Natural killer cell (primary cell): Measurements from ENCODE around the gene KLHL22. TPM values are rescaled to one million over a fixed set of nuclear protein-coding genes. Genes with fewer than 3 reads are reported as not detected.

ENCODE experiments used
- ATAC-seq, 3 donors: fragments of 150-1000 bp in 2 of 3; fragments of 200-7000 bp in 1 of 3; cut with Tn5 transposase; 1 replicate in 1 of 3; 2 replicates in 2 of 3; pipeline ENCODE4 v1.10.0; 2021; ENCODE audit warnings: mild to moderate bottlenecking in 2 of 3, moderate library complexity in 2 of 3
- DNase-seq, 2 donors: peaks; one replicate each; pipeline versions ENCODE4 v3.0.0 to v3.0.0-alpha.2; 2013 to 2021; ENCODE audit warnings: mixed read lengths in 1 of 2
- H3K27ac ChIP-seq: one replicate; pipeline ENCODE4 v1.5.1; 2013; ENCODE audit warnings: mild to moderate bottlenecking, low read length
- H3K27me3 ChIP-seq: one replicate; pipeline ENCODE4 v1.6.1; 2013; ENCODE audit warnings: low read length; ENCODE audit not compliant: control insufficient read depth, insufficient read depth
- H3K36me3 ChIP-seq: one replicate; pipeline ENCODE4 v1.6.1; 2013; ENCODE audit warnings: low read length; ENCODE audit not compliant: control insufficient read depth, insufficient read depth
- H3K4me1 ChIP-seq: one replicate; pipeline ENCODE4 v1.6.1; 2013; ENCODE audit warnings: low read length; ENCODE audit not compliant: control insufficient read depth, insufficient read depth
- H3K4me3 ChIP-seq: one replicate; pipeline ENCODE4 v1.5.1; 2013; ENCODE audit warnings: low read length
- H3K9me3 ChIP-seq: one replicate; pipeline ENCODE4 v1.6.1; 2013; ENCODE audit warnings: low read length; ENCODE audit not compliant: control insufficient read depth, insufficient read depth
- H3K27ac Mint-ChIP-seq, 2 donors: one replicate each; pipeline ENCODE4 v1.8.0; 2022; ENCODE audit warnings: mild to moderate bottlenecking in 2 of 2, mixed read lengths in 2 of 2, moderate library complexity in 1 of 2
- H3K27me3 Mint-ChIP-seq, 2 donors: one replicate each; pipeline ENCODE4 v1.8.0; 2022; ENCODE audit warnings: low read depth in 2 of 2, mixed read lengths in 2 of 2
- H3K36me3 Mint-ChIP-seq: one replicate; pipeline ENCODE4 v1.8.0; 2022; ENCODE audit warnings: mixed read lengths
- H3K4me1 Mint-ChIP-seq, 2 donors: one replicate each; pipeline ENCODE4 v1.8.0; 2022; ENCODE audit warnings: mixed read lengths in 2 of 2
- H3K4me3 Mint-ChIP-seq: one replicate; pipeline ENCODE4 v1.8.0; 2022; ENCODE audit warnings: mild to moderate bottlenecking, moderate library complexity, mixed read lengths
- H3K9me3 Mint-ChIP-seq, 2 donors: one replicate each; pipeline ENCODE4 v1.8.0; 2022; ENCODE audit warnings: mixed read lengths in 2 of 2
- CTCF ChIP-seq: fragments of 200-600 bp; IDR thresholded peaks from one replicate; pipeline ENCODE4 v1.8.0; 2022; ENCODE audit warnings: antibody characterized with exemption
- WGBS: methylation state at CpG from one replicate; pipeline ENCODE4 v1.1.7; 2013; ENCODE audit warnings: missing lambda C conversion rate; ENCODE audit not compliant: insufficient coverage; 5-methylcytosine and 5-hydroxymethylcytosine counted together
- intact Hi-C: fragments of 100-400 bp; cut with micrococcal nuclease; formaldehyde crosslinking; loops from one replicate; pipeline ENCODE4 v1.14.2; 2022
- total RNA-seq, 4 donors: library from RNA; stranded (reverse); fragments of 120-200 nt in 1 of 4; gene quantifications; one replicate each; pipeline versions ENCODE4 v1.2.3 to v1.2.4, GENCODE V29; 2013 to 2022

Gene KLHL22
- total RNA-seq, 3 donors from 2014 or later (not counting 1 experiment from before 2014, with no cell fraction given), result 26.5 to 53.0 (median 31.0) TPM

- H3K27me3 Mint-ChIP-seq, result peaks cover 36 to 48% of the 10 kb centered on the region in 2 donors
- DNase-seq (no peak), ATAC-seq (no peak)
- Histone ChIP-seq H3K9me3 (no peaks in the 10 kb centered on the region), H3K27ac (no peak overlapping the region), H3K36me3 (no peaks in the 10 kb centered on the region), H3K4me3 (no peak overlapping the region), H3K4me1 (peaks cover 52% of the 10 kb centered on the region), H3K27me3 (peaks cover 49% of the 10 kb centered on the region)
- TF ChIP-seq CTCF, result no peak
- peaks cover 16 to 57% of the 10 kb centered on the region in 2 donors for H3K4me1 Mint-ChIP-seq
- intact Hi-C loops, result no loop called here
- WGBS, result 87% methylated on average over 4 of the region's 4 CpGs
- no peaks in the 10 kb centered on the region for H3K36me3 Mint-ChIP-seq
- no peaks in the 10 kb centered on the region for H3K9me3 Mint-ChIP-seq
- H3K27ac Mint-ChIP-seq, result no peak overlapping the region
- H3K4me3 Mint-ChIP-seq, result peak overlapping the region; percentile 78
Measured at GRCh38 chr22:20433686-20434241, 61.8 kb downstream of the KLHL22 start.

GRCh38 chr22:20433191-20433590 is 62.4 kb downstream of the KLHL22 start:
- Histone ChIP-seq H3K9me3 (no peaks in the 10 kb centered on the region), H3K4me3 (no peak overlapping the region), H3K4me1 (peaks cover 52% of the 10 kb centered on the region), H3K27ac (no peak overlapping the region), H3K27me3 (peaks cover 49% of the 10 kb centered on the region), H3K36me3 (no peaks in the 10 kb centered on the region)
- no peak for DNase-seq
- 96% methylated on average over 11 of the region's 11 CpGs for WGBS
- Mint-ChIP-seq H3K27me3 (peaks cover 36 to 44% of the 10 kb centered on the region in 2 donors), H3K4me3 (no peak overlapping the region), H3K4me1 (peaks cover 13 to 54% of the 10 kb centered on the region in 2 donors), H3K27ac (no peak overlapping the region), H3K9me3 (no peaks in the 10 kb centered on the region), H3K36me3 (no peaks in the 10 kb centered on the region)
- intact Hi-C loops, result no loop called here
- no peak for TF ChIP-seq CTCF
- ATAC-seq, result no peak

- no peaks in the 10 kb centered on the region for H3K36me3 ChIP-seq
- Mint-ChIP-seq H3K9me3 (no peaks in the 10 kb centered on the region), H3K4me3 (no peak overlapping the region), H3K36me3 (no peaks in the 10 kb centered on the region), H3K4me1 (peaks cover 10 to 50% of the 10 kb centered on the region in 2 donors), H3K27me3 (peaks cover 36 to 44% of the 10 kb centered on the region in 2 donors), H3K27ac (no peak overlapping the region)
- ATAC-seq (no peak), DNase-seq (no peak)
- H3K27ac ChIP-seq, result no peak overlapping the region
- H3K4me1 ChIP-seq, result peaks cover 45% of the 10 kb centered on the region
- no peak for TF ChIP-seq CTCF
- H3K9me3 ChIP-seq, result no peaks in the 10 kb centered on the region
- H3K27me3 ChIP-seq, result peaks cover 48% of the 10 kb centered on the region
- whole genome bisulfite sequencing, result 71% methylated on average over 3 of the region's 3 CpGs
- no peak overlapping the region for H3K4me3 ChIP-seq
- intact Hi-C loops, result no loop called here
Measured at GRCh38 chr22:20432244-20432686, 63.3 kb downstream of the KLHL22 start.
